HEK293T (cell line): ENCODE data around the gene BNIP3.

ENCODE experiments used
- CTCF ChIA-PET: fragments of 350-600 bp; formaldehyde crosslinking; extraction: SDS; loops from one replicate; lab custom pipeline; 2021; ENCODE audit warnings: antibody characterized with exemption, inconsistent platforms; lab: Yijun Ruan, JAX
- POLR2A ChIA-PET: fragments of 350-600 bp; formaldehyde crosslinking; extraction: SDS; loops from one replicate; lab custom pipeline; 2020; ENCODE audit warnings: antibody characterized with exemption, inconsistent platforms; lab: Yijun Ruan, JAX
- DNase-seq: peaks from one replicate; pipeline ENCODE4 v3.0.0; 2012; ENCODE audit warnings: mixed read lengths; ENCODE audit errors: extremely low spot score
- ARNT ChIP-seq: fragments of 450-650 bp; IDR thresholded peaks from 2 replicates; pipeline ENCODE4 v1.6.1; 2017; ENCODE audit warnings: mild to moderate bottlenecking
- BHLHE40 ChIP-seq: fragments of 450-650 bp; IDR thresholded peaks from 2 replicates; pipeline ENCODE4 v1.6.1; 2016; ENCODE audit warnings: mild to moderate bottlenecking, moderate library complexity, borderline replicate concordance
- CTBP1 ChIP-seq: fragments of 450-650 bp; IDR thresholded peaks from 2 replicates; pipeline ENCODE4 v1.6.1; 2016; ENCODE audit warnings: borderline replicate concordance
- ELF4 ChIP-seq: fragments of 450-650 bp; IDR thresholded peaks from 2 replicates; pipeline ENCODE4 v1.6.1; 2017; ENCODE audit warnings: antibody characterized with exemption
- FOXA1 ChIP-seq: fragments of 450-650 bp; IDR thresholded peaks from 2 replicates; pipeline ENCODE4 v1.6.1; 2016; ENCODE audit warnings: mild to moderate bottlenecking
- FOXK2 ChIP-seq: fragments of 450-650 bp; IDR thresholded peaks from 2 replicates; pipeline ENCODE4 v1.6.1; 2016; ENCODE audit warnings: mild to moderate bottlenecking
- FOXM1 ChIP-seq: fragments of 450-650 bp; IDR thresholded peaks from 2 replicates; pipeline ENCODE4 v1.6.1; 2017; ENCODE audit warnings: mild to moderate bottlenecking, borderline replicate concordance
- HDGF ChIP-seq: fragments of 450-650 bp; IDR thresholded peaks from 2 replicates; pipeline ENCODE4 v1.6.1; 2017; ENCODE audit warnings: antibody characterized with exemption, borderline replicate concordance
- L3MBTL2 ChIP-seq: fragments of 450-650 bp; conservative IDR thresholded peaks from 2 replicates; pipeline ENCODE4 v1.6.1; 2016; ENCODE audit warnings: mild to moderate bottlenecking
- LEF1 ChIP-seq: fragments of 450-650 bp; IDR thresholded peaks from 2 replicates; pipeline ENCODE4 v1.6.1; 2017; ENCODE audit warnings: mild to moderate bottlenecking, borderline replicate concordance
- NFRKB ChIP-seq: fragments of 450-650 bp; IDR thresholded peaks from 2 replicates; pipeline ENCODE4 v1.6.1; 2016; ENCODE audit warnings: mild to moderate bottlenecking, moderate library complexity
- SP1 ChIP-seq: fragments of 450-650 bp; IDR thresholded peaks from 2 replicates; pipeline ENCODE4 v1.6.1; 2017
- SUZ12 ChIP-seq: fragments of 450-650 bp; IDR thresholded peaks from 2 replicates; pipeline ENCODE4 v1.6.1; 2016; ENCODE audit warnings: mild to moderate bottlenecking
- TARDBP ChIP-seq: fragments of 450-650 bp; IDR thresholded peaks from 2 replicates; pipeline ENCODE4 v1.6.1; 2016
- ZNF384 ChIP-seq: fragments of 450-650 bp; IDR thresholded peaks from 2 replicates; pipeline ENCODE4 v1.6.1; 2016
- TF ChIP-seq, protein P1 (sequence below): fragments of 450-650 bp; IDR thresholded peaks from 2 replicates; pipeline ENCODE4 v1.6.1; 2016

The BNIP3 gene

DNA sequence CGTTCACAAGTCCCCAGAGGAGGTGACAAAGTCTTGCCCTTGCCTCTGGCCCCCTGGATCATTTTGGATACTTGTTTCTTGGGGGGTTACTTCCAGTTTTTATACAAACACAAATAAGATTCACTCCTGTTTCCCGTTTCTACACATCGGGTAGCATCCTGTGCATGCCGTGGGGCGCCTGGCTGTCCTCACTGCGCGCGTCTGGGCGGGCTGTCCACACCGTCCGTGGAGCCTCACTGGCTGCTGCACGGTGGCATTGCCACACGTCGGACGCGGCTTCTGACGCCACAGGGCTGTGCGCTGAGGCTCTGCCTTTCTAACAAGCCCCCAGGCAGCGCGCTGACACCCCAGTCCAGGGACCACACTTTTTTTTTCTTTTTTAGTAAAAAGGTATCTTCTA lies 18.4 kb downstream of the BNIP3 start:
- TF ChIP-seq CTBP1 (no peak), FOXM1 (no peak), FOXA1 (no peak), NFRKB (no peak), L3MBTL2 (no peak), FOXK2 (no peak), SP1 (no peak), ARNT (no peak), ELF4 (no peak), SUZ12 (no peak), BHLHE40 (no peak), TARDBP (no peak), ZNF384 (no peak), LEF1 (no peak), HDGF (no peak)
- TF ChIP-seq, protein P1, sequence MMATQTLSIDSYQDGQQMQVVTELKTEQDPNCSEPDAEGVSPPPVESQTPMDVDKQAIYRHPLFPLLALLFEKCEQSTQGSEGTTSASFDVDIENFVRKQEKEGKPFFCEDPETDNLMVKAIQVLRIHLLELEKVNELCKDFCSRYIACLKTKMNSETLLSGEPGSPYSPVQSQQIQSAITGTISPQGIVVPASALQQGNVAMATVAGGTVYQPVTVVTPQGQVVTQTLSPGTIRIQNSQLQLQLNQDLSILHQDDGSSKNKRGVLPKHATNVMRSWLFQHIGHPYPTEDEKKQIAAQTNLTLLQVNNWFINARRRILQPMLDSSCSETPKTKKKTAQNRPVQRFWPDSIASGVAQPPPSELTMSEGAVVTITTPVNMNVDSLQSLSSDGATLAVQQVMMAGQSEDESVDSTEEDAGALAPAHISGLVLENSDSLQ = no peak
- ChIA-PET CTCF (no interaction called here), POLR2A (no interaction called here)
- DNase-seq = no peak

DNA sequence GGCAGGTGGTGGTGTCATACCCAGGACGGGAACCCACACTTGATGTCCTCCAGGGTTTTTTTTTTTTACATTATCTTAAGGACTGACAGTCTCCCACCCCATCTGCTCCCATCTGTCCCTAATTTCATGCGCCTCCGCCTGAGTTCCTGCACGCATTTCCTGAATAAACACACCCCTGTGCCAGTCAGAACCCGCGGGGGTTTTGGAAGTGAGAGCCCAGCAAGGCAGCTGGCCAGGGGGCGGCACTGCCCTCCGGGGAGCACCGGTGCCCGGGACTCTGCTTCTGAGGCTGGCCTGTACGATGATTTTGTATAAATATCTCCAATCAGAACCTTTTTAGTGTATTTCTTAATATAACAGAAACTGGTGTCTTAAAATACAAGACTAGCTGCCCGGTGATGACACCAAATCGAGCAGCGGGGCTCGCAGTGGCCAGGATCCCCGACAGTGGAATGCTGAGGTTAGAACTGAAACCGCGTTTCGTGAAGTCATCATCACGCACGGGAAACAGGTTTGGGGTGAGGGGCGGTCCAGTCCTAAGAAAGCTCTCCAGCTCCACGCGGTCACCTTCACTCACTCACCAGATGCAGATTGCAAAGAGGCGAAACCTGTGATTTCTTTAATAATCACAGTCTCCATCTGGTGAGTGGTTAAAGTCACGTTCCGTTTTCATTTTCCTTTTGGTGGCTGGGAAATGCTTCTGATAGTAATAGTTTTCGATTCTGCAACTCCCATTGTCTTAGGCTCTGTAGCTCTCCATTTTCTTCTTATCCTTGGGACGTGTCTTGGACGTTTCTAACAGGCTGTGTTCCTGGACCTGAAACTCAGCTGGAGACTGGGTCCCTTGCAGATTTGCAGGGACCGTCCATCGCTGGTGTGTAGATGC lies 19.7 kb downstream of the BNIP3 start:
- ChIA-PET POLR2A (no interaction called here), CTCF (interaction anchor here (1.0 kb wide), 1 partner anchor 12 kb away, joined by 3 read pairs; no protein-coding TSS in a partner anchor)
- no peak for TF ChIP-seq LEF1
- no peak for TF ChIP-seq NFRKB
- no peak for TF ChIP-seq ARNT
- no peak for TF ChIP-seq SUZ12
- TF ChIP-seq HDGF = no peak
- no peak for DNase-seq

DNA sequence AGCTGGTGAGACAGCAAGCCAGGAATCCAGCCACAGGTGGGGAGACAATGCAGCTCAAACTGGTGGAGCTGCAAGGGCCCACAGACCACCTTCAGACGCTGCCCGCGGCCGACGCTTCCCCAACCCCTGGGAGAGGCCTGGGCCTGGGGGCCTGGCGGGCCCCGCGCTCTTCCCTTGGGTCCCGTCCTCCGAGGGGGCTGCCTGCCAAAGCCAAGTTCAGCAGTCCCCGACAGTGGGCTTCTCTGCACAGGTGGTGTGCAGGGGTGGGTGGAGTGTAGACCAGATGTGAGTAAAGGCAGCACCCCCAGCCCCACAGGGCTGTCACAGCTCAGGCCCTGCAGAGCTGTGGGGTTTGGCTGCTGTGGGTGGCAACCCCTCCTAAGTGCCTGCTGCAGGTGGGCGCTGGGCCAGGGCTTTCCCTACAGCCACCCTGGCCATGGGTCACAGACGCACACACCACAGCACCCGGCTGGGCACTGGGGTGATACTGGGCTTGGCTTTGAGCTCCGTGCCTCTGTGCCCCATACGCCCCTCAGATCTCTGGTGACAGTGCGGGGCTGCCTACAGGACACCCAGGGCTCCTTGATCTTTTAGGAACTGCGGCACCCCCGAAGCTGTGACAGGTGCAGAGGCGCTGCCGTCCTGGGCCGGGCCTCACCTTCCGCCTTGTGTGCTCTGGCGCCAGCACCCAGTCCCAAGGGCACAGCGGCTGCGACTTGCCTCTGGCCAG lies 20.5 kb downstream of the BNIP3 start:
- DNase-seq = no peak
- CTCF ChIA-PET = no interaction called here
- POLR2A ChIA-PET = no interaction called here
- TF ChIP-seq ZNF384 (no peak), TARDBP (no peak), FOXK2 (no peak), HDGF (no peak), SP1 (no peak), FOXA1 (no peak), ELF4 (no peak), NFRKB (no peak)
- TF ChIP-seq, protein P1 = no peak

DNA sequence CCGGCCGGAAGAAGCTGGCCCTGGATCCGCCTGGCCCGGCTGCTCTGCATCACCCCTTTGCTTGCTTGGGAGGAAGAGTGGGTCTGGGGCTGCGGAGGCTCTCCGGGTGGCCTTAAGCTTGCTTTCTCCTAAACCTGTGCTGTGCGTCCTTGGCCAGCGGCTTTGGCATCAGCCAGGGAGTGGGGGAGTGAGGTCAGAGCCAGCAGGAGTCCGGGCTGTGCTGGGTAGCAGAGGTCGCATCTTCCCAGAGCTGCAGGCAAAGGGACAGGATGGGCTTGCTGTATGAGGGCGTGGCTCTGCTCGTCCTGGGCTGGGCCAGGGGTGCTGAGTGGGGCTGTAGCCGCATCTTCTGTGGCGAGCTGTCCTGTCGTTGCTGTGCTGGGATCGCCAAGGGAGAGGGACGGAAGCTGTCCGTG lies 21.1 kb downstream of the BNIP3 start:
- CTCF ChIA-PET = no interaction called here
- POLR2A ChIA-PET = no interaction called here
- TF ChIP-seq LEF1 (no peak), SP1 (no peak)
- no peak for DNase-seq

DNA sequence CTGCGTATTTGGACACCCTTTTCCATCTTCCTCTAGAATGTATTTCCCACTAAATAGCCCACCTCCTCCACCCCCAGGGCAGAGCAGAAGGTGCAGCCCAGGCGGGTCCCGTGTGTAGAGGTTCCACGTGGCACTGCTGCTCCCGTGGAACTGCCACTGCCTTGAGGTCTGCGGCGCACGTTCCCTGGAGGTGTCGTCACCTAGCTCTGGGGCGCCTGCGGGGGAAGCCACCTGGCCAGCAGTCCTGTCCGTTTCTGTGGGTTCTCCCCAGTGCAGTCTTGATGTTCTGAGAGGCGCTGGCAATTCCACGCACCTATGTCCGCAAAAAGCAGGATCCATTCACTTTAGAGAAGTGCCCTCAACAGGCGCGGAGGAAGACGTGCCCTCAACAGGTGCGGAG lies 21.9 kb downstream of the BNIP3 start:
- ChIA-PET CTCF (no interaction called here), POLR2A (no interaction called here)
- no peak for DNase-seq
- no peak for TF ChIP-seq NFRKB
- TF ChIP-seq FOXA1 = no peak
- no peak for TF ChIP-seq HDGF
- no peak for TF ChIP-seq ELF4
- TF ChIP-seq SUZ12 = no peak
- no peak for TF ChIP-seq ARNT
- TF ChIP-seq SP1 = no peak
- TF ChIP-seq TARDBP = no peak
- no peak for TF ChIP-seq FOXM1
- TF ChIP-seq LEF1 = no peak
- TF ChIP-seq CTBP1 = no peak
- no peak for TF ChIP-seq FOXK2
- TF ChIP-seq, protein P1 = no peak
- no peak for TF ChIP-seq ZNF384
- TF ChIP-seq L3MBTL2 = no peak
- no peak for TF ChIP-seq BHLHE40

DNA sequence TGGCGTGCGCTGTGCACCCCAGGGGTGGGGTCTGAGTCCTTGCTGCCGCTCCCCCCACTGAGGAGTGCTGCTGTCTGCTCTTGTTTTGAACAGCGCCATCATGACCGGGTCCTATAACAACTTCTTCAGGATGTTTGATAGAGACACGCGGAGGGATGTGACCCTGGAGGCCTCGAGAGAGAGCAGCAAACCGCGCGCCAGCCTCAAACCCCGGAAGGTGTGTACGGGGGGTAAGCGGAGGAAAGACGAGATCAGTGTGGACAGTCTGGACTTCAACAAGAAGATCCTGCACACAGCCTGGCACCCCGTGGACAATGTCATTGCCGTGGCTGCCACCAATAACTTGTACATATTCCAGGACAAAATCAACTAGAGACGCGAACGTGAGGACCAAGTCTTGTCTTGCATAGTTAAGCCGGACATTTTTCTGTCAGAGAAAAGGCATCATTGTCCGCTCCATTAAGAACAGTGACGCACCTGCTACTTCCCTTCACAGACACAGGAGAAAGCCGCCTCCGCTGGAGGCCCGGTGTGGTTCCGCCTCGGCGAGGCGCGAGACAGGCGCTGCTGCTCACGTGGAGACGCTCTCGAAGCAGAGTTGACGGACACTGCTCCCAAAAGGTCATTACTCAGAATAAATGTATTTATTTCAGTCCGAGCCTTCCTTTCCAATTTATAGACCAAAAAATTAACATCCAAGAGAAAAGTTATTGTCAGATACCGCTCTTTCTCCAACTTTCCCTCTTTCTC lies 26.0 kb downstream of the BNIP3 start:
- CTCF ChIA-PET = no interaction called here
- DNase-seq = no peak
- POLR2A ChIA-PET = no interaction called here
- TF ChIP-seq FOXK2 = no peak
- no peak for TF ChIP-seq SUZ12
- TF ChIP-seq NFRKB = no peak
- TF ChIP-seq HDGF = no peak
- TF ChIP-seq FOXM1 = no peak
- TF ChIP-seq ELF4 = no peak
